Ascending aorta (tissue), 2 donors: ENCODE data around the gene PDIA6. TPM values are rescaled to one million over a fixed set of nuclear protein-coding genes. Genes with fewer than 3 reads are reported as not detected.

Experiments
- DNase-seq, 2 donors: peaks; one replicate each; pipeline ENCODE4 v3.0.0-alpha.2; 2019; ENCODE audit warnings: low spot score in 2 of 2
- H3K27ac ChIP-seq, 2 donors: fragments of 200-600 bp; sonication (generic); one replicate each; pipeline ENCODE4 v1.5.1; 2016 to 2017; ENCODE audit warnings: mild to moderate bottlenecking in 1 of 2
- H3K27me3 ChIP-seq: fragments of 200-600 bp; sonication (generic); one replicate; pipeline ENCODE4 v1.5.1; 2017
- H3K36me3 ChIP-seq, 2 donors: fragments of 200-600 bp; sonication (generic); one replicate each; pipeline ENCODE4 v1.5.1; 2016
- H3K4me1 ChIP-seq, 2 donors: fragments of 200-600 bp; sonication (generic); one replicate each; pipeline ENCODE4 v1.5.1; 2016 to 2017; ENCODE audit warnings: mild to moderate bottlenecking in 1 of 2
- H3K4me3 ChIP-seq, 2 donors: fragments of 200-600 bp; sonication (generic); one replicate each; pipeline ENCODE4 v1.5.1; 2016 to 2017; ENCODE audit warnings: mild to moderate bottlenecking in 1 of 2
- H3K9me3 ChIP-seq, 2 donors: fragments of 200-600 bp; sonication (generic); one replicate each; pipeline ENCODE4 v1.5.1; 2016
- intact Hi-C: fragments of 100-400 bp; cut with DNase I; formaldehyde crosslinking; loops from one replicate; pipeline ENCODE4 v1.15.1; 2023
- total RNA-seq: library from RNA; depleted of rRNA; stranded (reverse); fragments of >200 nt; gene quantifications from one replicate; pipeline ENCODE4 v1.1.0, GENCODE V29; 2016
- TF ChIP-seq, protein P1 (sequence below), 3 experiments: fragments of 200-600 bp in 2 of 3; fragments of 450-650 bp in 1 of 3; sonication (generic) in 2 of 3; IDR thresholded peaks; one replicate each; pipeline ENCODE4 v1.5.1; 2016 to 2019; ENCODE audit warnings: antibody characterized with exemption in 3 of 3, mild to moderate bottlenecking in 1 of 3, moderate library complexity in 1 of 3

The PDIA6 gene
- total RNA-seq, 1 donor from 2014 or later: 56.4 TPM

- Histone ChIP-seq H3K4me1 (no peaks in the 10 kb centered on the region), H3K4me3 (no peak overlapping the region), H3K27ac (no peak overlapping the region), H3K9me3 (peaks cover 0 to 15% of the 10 kb centered on the region in 2 donors), H3K27me3 (no peaks in the 10 kb centered on the region), H3K36me3 (no peaks in the 10 kb centered on the region)
- intact Hi-C loops: no loop called here
- no peak for DNase-seq
- TF ChIP-seq, protein P1, sequence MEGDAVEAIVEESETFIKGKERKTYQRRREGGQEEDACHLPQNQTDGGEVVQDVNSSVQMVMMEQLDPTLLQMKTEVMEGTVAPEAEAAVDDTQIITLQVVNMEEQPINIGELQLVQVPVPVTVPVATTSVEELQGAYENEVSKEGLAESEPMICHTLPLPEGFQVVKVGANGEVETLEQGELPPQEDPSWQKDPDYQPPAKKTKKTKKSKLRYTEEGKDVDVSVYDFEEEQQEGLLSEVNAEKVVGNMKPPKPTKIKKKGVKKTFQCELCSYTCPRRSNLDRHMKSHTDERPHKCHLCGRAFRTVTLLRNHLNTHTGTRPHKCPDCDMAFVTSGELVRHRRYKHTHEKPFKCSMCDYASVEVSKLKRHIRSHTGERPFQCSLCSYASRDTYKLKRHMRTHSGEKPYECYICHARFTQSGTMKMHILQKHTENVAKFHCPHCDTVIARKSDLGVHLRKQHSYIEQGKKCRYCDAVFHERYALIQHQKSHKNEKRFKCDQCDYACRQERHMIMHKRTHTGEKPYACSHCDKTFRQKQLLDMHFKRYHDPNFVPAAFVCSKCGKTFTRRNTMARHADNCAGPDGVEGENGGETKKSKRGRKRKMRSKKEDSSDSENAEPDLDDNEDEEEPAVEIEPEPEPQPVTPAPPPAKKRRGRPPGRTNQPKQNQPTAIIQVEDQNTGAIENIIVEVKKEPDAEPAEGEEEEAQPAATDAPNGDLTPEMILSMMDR (IDR thresholded peaks at IDR 0.05): no peak
Observed at GRCh38 chr2:10844097-10844496, 31.5 kb upstream of the PDIA6 start.

DNA sequence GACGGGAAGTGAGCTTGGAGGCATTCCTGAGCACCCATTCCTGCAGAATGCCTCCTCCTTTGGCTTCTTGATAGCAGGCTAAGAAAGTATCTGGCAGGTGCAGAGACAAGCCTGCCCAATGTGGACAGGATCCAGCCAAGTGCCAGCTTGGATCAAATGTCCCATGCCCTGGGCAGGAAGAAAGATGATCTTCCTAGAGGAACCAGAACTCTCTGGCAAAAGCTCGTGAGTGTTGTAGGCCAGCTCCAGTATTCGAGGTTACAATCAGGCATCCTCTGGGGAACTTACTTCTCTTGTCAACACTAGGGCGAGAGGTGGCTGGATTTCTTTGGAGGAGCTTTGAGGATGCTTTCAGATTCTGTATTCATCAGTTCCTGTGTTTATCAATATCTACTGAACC lies 29.9 kb upstream of the PDIA6 start:
- Histone ChIP-seq H3K4me1 (no peaks in the 10 kb centered on the region), H3K27me3 (no peaks in the 10 kb centered on the region), H3K4me3 (no peak overlapping the region), H3K27ac (no peak overlapping the region), H3K9me3 (peaks cover 0 to 15% of the 10 kb centered on the region in 2 donors), H3K36me3 (no peaks in the 10 kb centered on the region)
- TF ChIP-seq, protein P1 (IDR thresholded peaks at IDR 0.05): no peak
- intact Hi-C loops: no loop called here
- no peak for DNase-seq

GRCh38 chr2:10841547-10842219 lies 29.1 kb upstream of the PDIA6 start:
- H3K27me3 ChIP-seq: no peaks in the 10 kb centered on the region
- DNase-seq: no peak
- no peaks in the 10 kb centered on the region for H3K4me1 ChIP-seq
- H3K4me3 ChIP-seq: no peak overlapping the region
- H3K9me3 ChIP-seq: peaks cover 0 to 15% of the 10 kb centered on the region in 2 donors
- TF ChIP-seq, protein P1 (IDR thresholded peaks at IDR 0.05): no peak
- H3K27ac ChIP-seq: no peak overlapping the region
- intact Hi-C loops: no loop called here
- H3K36me3 ChIP-seq: no peaks in the 10 kb centered on the region

GRCh38 chr2:10839813-10840212 lies 27.2 kb upstream of the PDIA6 start:
- TF ChIP-seq, protein P1 (IDR thresholded peaks at IDR 0.05): no peak
- Histone ChIP-seq H3K27me3 (no peaks in the 10 kb centered on the region), H3K9me3 (peaks cover 0 to 15% of the 10 kb centered on the region in 2 donors), H3K4me1 (no peaks in the 10 kb centered on the region), H3K4me3 (no peak overlapping the region), H3K36me3 (no peaks in the 10 kb centered on the region), H3K27ac (no peak overlapping the region)
- no peak for DNase-seq
- intact Hi-C loops: no loop called here

GRCh38 chr2:10838734-10839133 lies 26.1 kb upstream of the PDIA6 start:
- H3K27ac ChIP-seq: no peak overlapping the region
- H3K36me3 ChIP-seq: no peaks in the 10 kb centered on the region
- intact Hi-C loops: no loop called here
- peaks cover 0 to 15% of the 10 kb centered on the region in 2 donors for H3K9me3 ChIP-seq
- no peak for DNase-seq
- H3K4me3 ChIP-seq: no peak overlapping the region
- no peaks in the 10 kb centered on the region for H3K27me3 ChIP-seq
- TF ChIP-seq, protein P1 (IDR thresholded peaks at IDR 0.05): no peak
- H3K4me1 ChIP-seq: no peaks in the 10 kb centered on the region
